ENCODE data around the gene ERVK3-1. TPM values are rescaled to one million over a fixed set of nuclear protein-coding genes. Genes with fewer than 3 reads are reported as not detected.

Gene ERVK3-1
- total RNA-seq, 1 donor from 2014 or later, result 36.2 TPM

DNA sequence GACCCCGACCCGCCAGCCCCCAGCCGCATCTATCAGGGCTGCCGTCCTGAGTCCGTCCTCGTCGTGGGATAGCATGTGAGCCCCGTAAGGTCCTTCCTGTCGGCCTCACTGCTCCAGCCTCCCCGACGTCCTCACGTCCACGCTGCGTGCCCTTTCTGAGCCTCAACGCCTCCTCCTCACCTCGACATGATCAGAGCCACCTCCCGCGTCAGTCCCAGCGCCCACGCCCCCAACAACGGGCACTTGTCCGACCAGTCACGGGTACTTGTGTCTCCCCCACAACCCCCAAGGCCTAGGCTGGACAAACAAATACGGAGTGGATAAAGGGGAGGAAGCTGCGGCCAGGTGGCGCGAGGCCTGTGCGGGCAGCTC lies 56.7 kb downstream of the ERVK3-1 start:
- Mint-ChIP-seq H3K4me3 (ENCODE audit: unreplicated experiment) (peak overlapping the region; percentile 93), H3K27me3 (ENCODE audit: unreplicated experiment) (no peaks in the 10 kb centered on the region), H3K36me3 (ENCODE audit: unreplicated experiment) (no peaks in the 10 kb centered on the region), H3K27ac (ENCODE audit: unreplicated experiment) (peak overlapping the region; percentile 98), H3K4me1 (ENCODE audit: unreplicated experiment) (peaks cover 15% of the 10 kb centered on the region), H3K9me3 (ENCODE audit: unreplicated experiment) (no peaks in the 10 kb centered on the region)
- no peak for DNase-seq (ENCODE audit: extremely low spot score, unreplicated experiment)
- TF ChIP-seq, protein P1, sequence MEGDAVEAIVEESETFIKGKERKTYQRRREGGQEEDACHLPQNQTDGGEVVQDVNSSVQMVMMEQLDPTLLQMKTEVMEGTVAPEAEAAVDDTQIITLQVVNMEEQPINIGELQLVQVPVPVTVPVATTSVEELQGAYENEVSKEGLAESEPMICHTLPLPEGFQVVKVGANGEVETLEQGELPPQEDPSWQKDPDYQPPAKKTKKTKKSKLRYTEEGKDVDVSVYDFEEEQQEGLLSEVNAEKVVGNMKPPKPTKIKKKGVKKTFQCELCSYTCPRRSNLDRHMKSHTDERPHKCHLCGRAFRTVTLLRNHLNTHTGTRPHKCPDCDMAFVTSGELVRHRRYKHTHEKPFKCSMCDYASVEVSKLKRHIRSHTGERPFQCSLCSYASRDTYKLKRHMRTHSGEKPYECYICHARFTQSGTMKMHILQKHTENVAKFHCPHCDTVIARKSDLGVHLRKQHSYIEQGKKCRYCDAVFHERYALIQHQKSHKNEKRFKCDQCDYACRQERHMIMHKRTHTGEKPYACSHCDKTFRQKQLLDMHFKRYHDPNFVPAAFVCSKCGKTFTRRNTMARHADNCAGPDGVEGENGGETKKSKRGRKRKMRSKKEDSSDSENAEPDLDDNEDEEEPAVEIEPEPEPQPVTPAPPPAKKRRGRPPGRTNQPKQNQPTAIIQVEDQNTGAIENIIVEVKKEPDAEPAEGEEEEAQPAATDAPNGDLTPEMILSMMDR (IDR thresholded peaks at IDR 0.05), result no peak

GRCh38 chr19:58362272-58362994 lies 57.3 kb downstream of the ERVK3-1 start, which contains the start of gene ZNF497:
ZNF497 (minus strand) TSS chr19:58362751; CDS start chr19:58357635, 5,116 bp downstream.
- peak; percentile 99 for DNase-seq (ENCODE audit: extremely low spot score, unreplicated experiment)
- H3K9me3 Mint-ChIP-seq (ENCODE audit: unreplicated experiment), result no peaks in the 10 kb centered on the region
- peaks cover 15% of the 10 kb centered on the region for H3K4me1 Mint-ChIP-seq (ENCODE audit: unreplicated experiment)
- no peaks in the 10 kb centered on the region for H3K36me3 Mint-ChIP-seq (ENCODE audit: unreplicated experiment)
- H3K27ac Mint-ChIP-seq (ENCODE audit: unreplicated experiment), result peak within 1 kb of the TSS; percentile 98
- peak within 1 kb of the TSS; percentile 93 for H3K4me3 Mint-ChIP-seq (ENCODE audit: unreplicated experiment)
- TF ChIP-seq, protein P1 (IDR thresholded peaks at IDR 0.05), result peak; percentile 6
- H3K27me3 Mint-ChIP-seq (ENCODE audit: unreplicated experiment), result no peaks in the 10 kb centered on the region

DNA sequence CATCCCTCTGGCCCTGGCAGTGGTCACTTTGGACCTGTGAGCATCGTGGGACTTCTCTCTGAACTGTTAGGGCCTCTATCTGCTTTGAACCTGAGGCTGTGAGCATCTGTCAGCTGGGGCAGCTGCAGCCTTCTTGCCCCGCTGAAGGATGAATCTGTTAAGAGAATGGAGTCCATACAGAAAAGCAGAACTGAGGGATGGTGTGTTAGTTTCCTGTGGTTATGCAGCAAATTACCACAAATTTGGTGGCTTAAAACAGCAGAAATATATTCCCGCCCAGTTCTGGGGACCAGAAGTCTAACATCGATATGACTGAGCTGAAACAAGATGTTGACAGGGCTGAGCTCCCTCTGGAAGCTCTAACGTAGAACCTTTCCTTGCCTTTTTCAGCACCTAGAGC lies 59.0 kb downstream of the ERVK3-1 start:
- Mint-ChIP-seq H3K9me3 (ENCODE audit: unreplicated experiment) (no peaks in the 10 kb centered on the region), H3K4me3 (ENCODE audit: unreplicated experiment) (no peak overlapping the region), H3K4me1 (ENCODE audit: unreplicated experiment) (peaks cover 15% of the 10 kb centered on the region), H3K36me3 (ENCODE audit: unreplicated experiment) (no peaks in the 10 kb centered on the region), H3K27ac (ENCODE audit: unreplicated experiment) (no peak overlapping the region), H3K27me3 (ENCODE audit: unreplicated experiment) (no peaks in the 10 kb centered on the region)
- TF ChIP-seq, protein P1 (IDR thresholded peaks at IDR 0.05), result no peak
- no peak for DNase-seq (ENCODE audit: extremely low spot score, unreplicated experiment)

Small RNA genes within 50 kb of the gene (microRNA-seq; reads per million reads assigned to microRNA genes)
- not detected for gene MIR6806 (ENCODE audit: unreplicated experiment)

Other genes with a start within 250 kb of the ERVK3-1 start
- gene ZNF135, start 246.1 kb upstream of the ERVK3-1 start, total RNA-seq, result 5.5 and 5.9 TPM in 2 replicates
- gene ZSCAN18, start 207.1 kb upstream of the ERVK3-1 start, total RNA-seq, result 47.2 and 50.7 TPM in 2 replicates
- gene ZNF329, start 154.6 kb upstream of the ERVK3-1 start, total RNA-seq, result 10.0 and 10.3 TPM in 2 replicates
- gene ZNF274, start 122.3 kb upstream of the ERVK3-1 start, total RNA-seq, result 14.6 and 17.2 TPM in 2 replicates
- gene ZNF544, start 76.5 kb upstream of the ERVK3-1 start, total RNA-seq, result 25.2 and 25.7 TPM in 2 replicates
- gene ZNF8, start 26.4 kb upstream of the ERVK3-1 start, total RNA-seq, result 10.7 and 10.9 TPM in 2 replicates
- gene ZSCAN22, start 21.6 kb downstream of the ERVK3-1 start, total RNA-seq, result 3.7 and 4.1 TPM in 2 replicates
- 39.8 and 40.0 TPM in 2 replicates for gene A1BG, start 48.1 kb downstream of the ERVK3-1 start, total RNA-seq
- 1.4 and 2.7 TPM in 2 replicates for gene ZNF497, start 57.4 kb downstream of the ERVK3-1 start, total RNA-seq
- 2.5 and 3.0 TPM in 2 replicates for gene ZNF837, start 75.7 kb downstream of the ERVK3-1 start, total RNA-seq
- gene RPS5, start 81.9 kb downstream of the ERVK3-1 start, total RNA-seq, result 933 and 942 TPM in 2 replicates
- gene RNF225, start 90.3 kb downstream of the ERVK3-1 start, total RNA-seq, result not detected in 2 replicates
- 11.8 and 12.1 TPM in 2 replicates for gene ZNF584, start 103.3 kb downstream of the ERVK3-1 start, total RNA-seq
- 0.71 and 1.2 TPM in 2 replicates for gene ZNF132, start 134.8 kb downstream of the ERVK3-1 start, total RNA-seq
- 7.4 and 8.2 TPM in 2 replicates for gene ZNF324B, start 146.2 kb downstream of the ERVK3-1 start, total RNA-seq
- gene ZNF324, start 161.7 kb downstream of the ERVK3-1 start, total RNA-seq, result 12.9 and 14.8 TPM in 2 replicates
- 15.5 and 15.9 TPM in 2 replicates for gene ZNF446, start 171.0 kb downstream of the ERVK3-1 start, total RNA-seq
- 7.5 and 8.8 TPM in 2 replicates for gene SLC27A5, start 206.6 kb downstream of the ERVK3-1 start, total RNA-seq
- gene ZBTB45, start 214.4 kb downstream of the ERVK3-1 start, total RNA-seq, result 16.7 and 17.2 TPM in 2 replicates
- gene TRIM28, start 238.7 kb downstream of the ERVK3-1 start, total RNA-seq, result 333 and 354 TPM in 2 replicates
- gene CHMP2A, start 249.7 kb downstream of the ERVK3-1 start, total RNA-seq, result 130 and 132 TPM in 2 replicates

Data from osteocyte (in vitro differentiated cells).